Mucosa of gallbladder (tissue), 1 donor: ENCODE measurements around the gene IL1RAPL1. TPM values are rescaled to one million over a fixed set of nuclear protein-coding genes. Genes with fewer than 3 reads are reported as not detected.

Experiments
- DNase-seq: peaks from one replicate; pipeline ENCODE4 v3.0.0-alpha.2; 2020; ENCODE audit warnings: low spot score
- total RNA-seq: library from RNA; stranded (reverse); gene quantifications from one replicate; pipeline ENCODE4 v1.2.1, GENCODE V29; 2021
- donor health status: DM: no; HTN: no; CAD: no.

Gene IL1RAPL1
- 0.29 TPM for total RNA-seq

DNA sequence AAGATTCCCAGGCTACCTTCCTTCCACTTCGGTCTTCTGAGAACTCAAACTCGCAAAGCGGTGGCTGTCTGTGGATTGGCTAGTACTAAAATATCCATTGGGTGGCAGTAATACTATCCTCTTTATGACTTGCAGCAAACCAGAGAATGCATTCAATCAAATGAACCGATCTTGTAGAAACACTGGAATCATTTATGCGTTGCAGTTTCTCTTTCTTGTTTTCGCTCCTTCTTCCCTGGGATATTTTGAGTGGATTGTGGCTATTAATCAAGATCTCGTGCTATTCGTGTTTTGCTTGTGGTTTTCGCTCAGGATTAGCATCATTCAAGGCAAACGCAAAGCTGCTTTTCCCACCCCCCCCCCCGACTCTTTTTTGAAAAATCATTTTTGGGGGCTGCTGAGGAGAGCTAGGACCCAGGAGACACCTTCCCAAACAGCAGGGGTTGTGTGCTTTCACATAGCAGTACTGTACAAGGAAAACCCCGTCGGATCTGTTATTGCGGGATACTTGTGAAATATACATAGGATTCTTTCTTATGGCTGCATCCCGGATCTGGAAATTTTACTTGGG lies at the start of gene IL1RAPL1:
Gene IL1RAPL1 (plus strand): TSS at position 466 of the 571 bp plus-strand sequence.
- no peak for DNase-seq

- no peak for DNase-seq
Measured at GRCh38 chrX:28542791-28543190, 44.5 kb upstream of the IL1RAPL1 start.

DNA sequence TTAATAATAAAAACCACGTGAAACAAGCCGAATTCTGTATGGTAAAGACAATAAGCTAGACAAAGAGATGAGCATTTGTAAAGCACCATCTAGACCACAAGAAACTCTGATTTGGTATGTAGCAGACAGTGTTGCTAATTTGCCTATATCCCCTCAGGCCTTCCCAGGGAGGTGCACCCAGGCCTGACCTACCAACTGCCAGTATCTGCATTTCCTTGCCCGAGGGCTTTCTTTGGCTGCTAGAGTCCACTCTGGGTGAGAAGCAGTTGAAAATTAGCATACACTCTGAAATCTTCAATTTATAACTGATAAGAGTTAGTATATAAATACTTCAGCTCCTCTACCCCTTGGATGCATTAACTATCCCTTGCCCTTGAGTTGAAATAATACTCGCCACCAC lies 37.4 kb upstream of the IL1RAPL1 start:
- no peak for DNase-seq

DNA sequence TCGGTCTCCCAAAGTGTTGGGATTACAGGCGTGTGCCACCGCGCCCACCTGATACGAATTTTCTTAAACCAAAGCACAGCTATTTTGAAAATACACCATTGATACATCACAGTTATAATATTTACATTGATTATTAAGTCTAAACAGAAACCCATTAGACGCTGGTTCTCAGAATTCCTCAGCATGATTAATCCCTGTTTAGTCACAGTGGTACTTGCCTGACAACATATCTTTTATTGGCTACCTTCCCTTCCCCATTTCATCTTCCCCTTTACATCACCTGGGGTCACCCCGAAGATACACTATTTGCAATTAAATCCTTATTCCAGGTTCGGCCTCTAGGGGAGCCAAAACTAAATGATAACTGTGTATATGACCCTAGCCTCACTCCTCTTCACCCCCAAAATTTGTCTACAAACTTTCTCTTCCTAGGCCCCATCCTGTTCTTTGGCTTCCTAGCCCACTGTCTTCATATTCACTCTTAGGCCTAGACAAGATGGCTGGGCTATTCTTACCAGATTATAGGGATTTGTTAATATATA lies 36.8 kb upstream of the IL1RAPL1 start:
- no peak for DNase-seq

DNA sequence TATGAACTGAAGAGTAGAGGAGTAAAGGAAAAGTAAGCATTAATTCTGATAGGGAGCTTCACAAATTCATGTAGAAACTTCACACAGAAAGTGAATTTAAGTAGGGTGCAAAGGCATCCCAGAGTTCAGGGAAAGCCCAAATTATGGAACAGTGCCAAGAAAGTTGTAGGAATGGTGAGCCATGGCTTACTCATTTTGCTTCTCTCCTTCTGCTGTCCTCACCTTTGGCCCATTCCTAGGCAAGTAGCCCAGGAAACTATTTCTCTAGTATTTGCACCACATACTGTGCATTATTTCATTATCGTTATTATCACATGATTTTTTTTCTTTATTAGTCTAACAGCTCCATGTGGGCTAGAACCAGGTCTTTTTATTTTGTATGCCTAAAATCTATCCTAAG lies 34.9 kb upstream of the IL1RAPL1 start:
- no peak for DNase-seq

GRCh38 chrX:28552882-28553829 lies 34.1 kb upstream of the IL1RAPL1 start:
- DNase-seq: no peak

- DNase-seq: no peak
Measured at GRCh38 chrX:28576117-28576516, 11.1 kb upstream of the IL1RAPL1 start.

DNA sequence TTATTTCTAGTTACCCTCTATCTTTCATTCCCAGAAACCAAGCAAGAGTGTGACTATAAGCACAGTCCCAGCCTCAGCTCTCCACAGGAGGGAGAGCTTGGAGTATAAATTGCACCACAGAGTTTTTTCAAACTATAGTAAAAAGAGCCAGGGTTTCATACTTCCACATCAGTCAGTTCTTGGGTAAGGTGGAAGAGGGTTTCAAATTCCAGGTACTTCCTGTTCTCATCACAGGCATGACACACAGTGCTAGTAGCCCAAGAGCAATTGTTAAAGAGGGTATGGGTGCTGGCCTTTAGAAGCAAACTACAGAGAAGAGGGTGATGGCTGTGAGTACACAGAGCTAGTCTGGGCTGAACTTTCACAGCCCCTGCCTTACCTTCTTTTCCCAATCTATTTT lies 5.7 kb upstream of the IL1RAPL1 start:
- DNase-seq: no peak

GRCh38 chrX:28582511-28582910 lies 4.7 kb upstream of the IL1RAPL1 start:
- DNase-seq: no peak

DNA sequence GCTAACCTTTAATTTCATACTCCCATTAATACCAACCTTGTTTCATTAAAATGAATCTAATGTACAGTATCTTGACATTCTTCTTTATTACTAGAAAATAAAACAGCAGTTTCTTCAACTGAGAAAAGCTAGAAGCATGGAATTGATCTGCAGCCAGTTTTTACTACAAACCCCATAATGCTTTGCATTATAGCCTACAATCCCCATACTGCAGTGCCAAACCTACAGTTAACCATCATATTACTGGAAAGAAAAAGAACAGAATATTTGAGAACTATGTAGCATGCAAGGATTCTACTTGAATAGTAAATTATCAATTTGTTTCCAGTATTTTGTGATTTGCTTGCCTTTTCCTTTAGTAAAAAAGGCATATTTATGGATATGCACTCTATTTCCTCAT lies 3.2 kb upstream of the IL1RAPL1 start:
- DNase-seq: no peak

DNA sequence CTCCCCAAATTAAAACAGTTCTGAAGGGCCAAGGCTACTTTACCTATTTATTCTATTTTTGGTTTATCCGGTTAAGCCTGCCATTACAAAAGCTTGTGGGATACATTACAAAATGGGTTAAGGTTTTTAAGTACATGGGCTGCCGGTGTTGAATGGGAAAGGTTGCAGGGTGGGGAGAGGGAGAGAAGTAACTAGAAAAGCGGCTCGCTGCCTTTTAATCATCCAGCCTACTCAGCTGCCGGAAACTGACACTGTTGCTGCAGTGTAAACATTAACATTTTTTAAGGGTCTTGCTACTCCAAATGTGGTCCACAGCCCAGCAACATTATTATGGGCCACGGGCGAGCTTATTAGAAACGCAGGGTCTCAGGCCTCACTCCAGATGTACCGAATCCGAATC lies 1.5 kb upstream of the IL1RAPL1 start:
- DNase-seq: no peak

DNA sequence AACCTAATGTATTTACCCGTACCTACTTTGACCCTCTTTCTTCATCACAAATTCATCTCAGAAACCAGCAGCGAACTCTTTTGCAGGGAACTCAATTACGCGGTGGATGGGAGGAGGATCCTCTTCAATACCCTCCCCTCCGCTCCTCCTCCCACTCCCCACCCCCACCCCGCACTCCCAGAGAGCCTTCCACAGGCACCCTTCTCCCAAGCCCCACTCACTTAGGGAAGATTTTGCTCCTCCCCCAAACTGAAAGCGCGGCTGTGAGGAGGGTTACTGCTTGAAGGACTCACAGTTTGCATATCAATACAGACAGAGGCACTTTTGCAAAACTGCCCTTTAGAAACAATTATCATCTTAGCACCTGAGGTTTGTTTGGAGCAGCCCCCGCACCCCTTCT lies 960 bp upstream of the IL1RAPL1 start:
- no peak for DNase-seq

GRCh38 chrX:28589046-28589445 lies 1.8 kb downstream of the IL1RAPL1 start:
- DNase-seq: no peak

DNA sequence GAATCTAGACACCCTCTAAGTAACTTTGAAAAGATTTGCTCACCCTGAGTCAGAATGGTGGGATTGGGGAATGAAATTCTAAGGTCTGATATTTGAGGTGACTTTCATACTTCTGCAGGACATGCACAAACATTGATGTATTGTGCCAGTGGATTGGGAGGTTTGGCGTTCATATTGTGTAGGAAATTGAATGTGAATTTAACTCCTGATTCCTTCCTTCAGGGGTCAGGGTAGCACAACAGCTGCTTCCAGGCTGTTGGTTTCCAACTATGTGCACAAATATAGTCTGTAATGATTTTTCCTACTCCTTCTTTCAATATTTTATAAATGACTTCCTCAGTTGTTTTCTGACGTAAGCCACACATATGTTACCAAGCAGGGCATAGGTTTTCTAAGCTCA lies 3.1 kb downstream of the IL1RAPL1 start:
- no peak for DNase-seq

DNA sequence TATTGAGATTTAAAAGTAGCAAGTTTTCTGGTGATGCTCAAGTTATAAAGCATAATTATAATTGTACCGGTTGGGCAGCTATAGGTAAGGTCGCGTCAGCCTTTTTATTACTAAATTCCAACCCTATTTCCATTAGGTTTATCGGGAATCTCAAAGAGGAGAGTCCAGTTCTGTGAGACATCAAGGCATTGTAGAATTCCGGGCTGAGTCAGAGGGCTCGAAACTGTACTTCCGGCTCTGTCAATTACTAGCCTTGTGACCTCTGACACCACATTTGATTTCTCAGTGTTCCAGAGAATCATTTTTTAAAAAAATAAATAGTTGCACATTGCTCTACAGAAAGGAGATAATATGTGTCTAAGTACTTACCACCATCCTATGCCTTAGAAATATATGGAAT lies 4.3 kb downstream of the IL1RAPL1 start:
- no peak for DNase-seq

DNA sequence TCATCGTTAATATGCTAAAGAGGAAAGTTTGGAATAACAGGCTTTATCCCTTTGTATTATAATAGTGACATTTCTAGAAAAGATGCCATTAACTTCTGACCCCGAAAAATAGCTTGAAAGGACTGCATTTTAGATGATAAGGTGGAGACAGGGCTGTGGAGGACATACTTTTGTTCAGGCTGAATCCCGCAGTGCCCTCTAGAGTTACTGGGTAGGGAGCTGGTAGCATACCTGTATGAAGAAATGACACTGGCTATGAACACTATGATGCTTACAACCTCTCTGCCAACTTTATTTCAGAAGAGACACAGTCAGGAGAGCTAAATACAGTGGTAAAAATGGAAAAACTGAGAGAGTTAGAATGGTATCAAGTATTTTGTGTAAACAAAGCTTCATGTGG lies 8.1 kb downstream of the IL1RAPL1 start:
- DNase-seq: no peak

DNA sequence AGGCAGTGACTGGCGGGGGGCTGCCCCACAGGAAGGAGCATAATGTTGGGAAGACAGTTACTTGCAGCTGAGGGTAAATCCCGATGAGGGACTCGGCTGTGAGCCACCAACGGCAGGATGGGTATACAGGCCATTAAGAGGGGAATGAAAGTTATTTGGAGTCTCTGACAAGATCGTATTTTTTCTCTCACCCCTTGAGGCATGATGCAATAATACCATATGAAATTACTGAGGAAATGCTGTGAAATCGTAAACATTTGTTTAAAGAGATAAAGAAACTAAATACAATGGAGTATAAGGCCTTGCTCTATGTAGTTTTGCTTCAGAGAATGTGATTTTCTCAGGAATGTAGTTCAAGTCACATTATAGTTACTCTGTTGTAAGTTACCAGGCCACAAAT lies 12.7 kb downstream of the IL1RAPL1 start:
- DNase-seq: no peak

DNA sequence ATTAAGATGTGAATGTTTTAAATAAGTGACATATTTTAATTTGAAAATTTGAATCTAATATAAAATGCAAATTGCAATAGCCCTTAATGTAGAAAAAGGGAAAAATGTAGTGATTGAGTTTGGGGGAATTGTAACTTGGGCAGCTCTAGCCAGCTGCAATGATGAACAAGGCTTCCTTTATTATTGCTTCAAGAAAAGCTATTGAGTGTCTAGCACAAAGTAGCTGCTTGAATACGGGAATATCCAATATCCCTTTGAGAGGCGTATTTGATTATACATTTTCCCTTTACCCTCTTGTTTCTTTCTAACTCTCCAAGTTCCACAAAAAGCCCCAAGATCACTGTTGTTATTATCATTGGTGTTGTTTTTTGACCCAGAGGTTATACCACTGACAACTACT lies 21.8 kb downstream of the IL1RAPL1 start:
- DNase-seq: no peak

DNA sequence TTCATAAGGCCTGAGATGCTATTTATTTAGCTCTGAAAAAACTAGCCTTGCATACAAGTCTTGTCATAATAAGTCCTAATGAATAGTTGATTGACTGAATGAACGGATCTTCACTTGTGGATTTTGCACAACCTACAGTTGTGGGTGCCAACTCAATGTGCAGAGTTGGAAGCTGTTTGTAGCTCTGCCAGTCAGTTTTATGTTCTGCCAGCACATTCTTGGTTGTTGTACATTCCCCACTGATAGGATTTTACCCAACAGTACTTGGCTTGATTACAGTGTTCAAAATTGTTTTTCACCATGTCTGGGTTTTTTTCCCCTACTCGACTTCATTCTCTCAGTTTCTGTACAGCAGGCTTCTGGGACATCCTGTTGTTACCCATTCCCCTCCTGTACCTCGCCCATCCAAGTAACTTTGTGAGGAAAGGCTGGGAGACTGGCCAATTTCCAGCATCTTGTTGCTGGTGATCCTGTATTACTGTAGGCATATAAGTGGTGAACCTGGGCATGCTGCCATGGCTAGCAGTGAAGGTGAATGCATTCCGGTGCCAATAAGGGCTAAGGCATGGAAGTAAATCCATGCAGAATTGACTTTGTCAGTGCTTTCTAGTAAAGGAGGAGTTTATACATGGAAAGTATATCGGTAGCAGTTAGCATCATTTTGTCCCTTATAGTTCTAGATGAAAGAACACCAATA lies 22.8 kb downstream of the IL1RAPL1 start:
- no peak for DNase-seq

DNA sequence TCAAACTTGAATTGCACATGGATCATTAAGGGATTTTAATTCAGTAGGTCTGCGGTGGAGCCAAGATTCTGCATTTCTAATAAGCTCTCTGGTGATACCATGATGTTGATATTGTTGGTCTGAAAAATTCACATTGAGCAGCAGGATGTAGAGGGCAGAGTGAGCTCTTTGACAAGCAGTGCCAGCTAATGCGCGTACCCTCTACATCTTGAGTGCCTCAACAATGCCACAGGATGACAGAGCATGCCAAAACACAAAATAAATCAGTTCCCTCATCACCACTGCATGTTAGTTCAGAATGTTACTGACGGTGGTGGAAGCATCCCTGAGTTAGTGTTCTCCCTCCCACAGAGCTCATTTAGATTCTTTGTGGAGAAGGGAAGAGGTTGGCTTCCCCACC lies 23.5 kb downstream of the IL1RAPL1 start:
- no peak for DNase-seq

GRCh38 chrX:28613558-28613957 lies 26.3 kb downstream of the IL1RAPL1 start:
- no peak for DNase-seq

DNA sequence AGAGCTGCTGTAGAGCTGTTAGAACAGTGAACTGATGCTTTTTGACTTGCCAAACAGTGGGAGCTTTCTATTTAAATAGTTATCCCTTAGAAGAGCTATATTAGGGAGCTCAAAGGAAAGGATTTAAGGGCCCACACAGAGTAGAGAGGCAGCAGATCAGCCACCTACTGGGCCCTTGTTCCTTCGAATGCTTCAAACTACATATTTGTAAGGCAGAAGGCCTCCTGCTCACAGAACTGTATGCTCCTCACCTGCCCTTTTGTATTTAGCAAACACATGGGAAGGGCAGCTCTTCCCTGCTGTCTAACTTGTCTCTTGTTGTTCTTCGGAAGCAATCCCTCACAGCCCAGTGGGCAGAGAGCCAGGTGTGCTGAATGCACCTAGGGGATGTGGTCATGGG lies 38.0 kb downstream of the IL1RAPL1 start:
- DNase-seq: no peak

DNA sequence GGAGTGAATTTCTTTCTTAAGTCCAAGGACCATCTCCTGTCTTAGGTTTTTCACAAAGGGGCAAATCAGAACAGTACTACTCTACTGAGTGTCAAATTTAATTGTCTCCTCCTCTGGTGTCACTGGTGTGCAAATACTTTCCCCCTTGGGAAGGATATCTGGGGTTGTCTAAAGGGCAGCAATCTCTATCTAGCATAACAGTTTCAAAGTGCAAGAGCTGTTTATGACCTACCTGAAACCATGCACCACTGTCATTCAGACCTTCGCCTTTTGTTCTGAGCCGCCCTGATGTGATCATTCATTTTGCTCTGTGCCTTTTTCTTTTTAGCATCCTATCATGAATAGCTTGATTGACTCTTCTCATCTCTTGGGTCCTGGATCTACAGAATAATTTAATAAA lies 39.3 kb downstream of the IL1RAPL1 start:
- no peak for DNase-seq
